ENCODE measurements around the gene RHD. TPM values are rescaled to one million over a fixed set of nuclear protein-coding genes. Genes with fewer than 3 reads are reported as not detected.

Gene RHD
- polyA plus RNA-seq, 1 experiment, result not detected

DNA sequence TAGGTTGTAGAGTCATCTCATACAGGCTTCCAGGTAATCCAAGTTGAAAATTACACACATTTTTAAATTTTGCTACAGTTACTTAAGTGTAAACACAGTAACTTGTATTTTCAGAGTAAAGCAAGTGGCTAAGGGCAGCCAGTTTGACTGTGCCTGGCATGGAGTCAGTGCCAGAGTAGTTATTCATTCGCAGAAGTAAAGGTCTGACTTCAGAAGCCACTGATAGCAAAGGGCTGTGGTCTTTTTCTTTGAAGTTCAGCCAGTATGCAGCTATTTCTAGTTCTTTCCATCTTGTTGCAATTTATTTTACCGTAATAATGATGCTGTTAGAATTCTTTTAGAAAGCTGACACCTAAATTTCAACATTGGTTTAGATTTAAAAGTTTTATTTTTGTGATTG is 75.2 kb downstream of the RHD start:
- TF ChIP-seq, protein P1, sequence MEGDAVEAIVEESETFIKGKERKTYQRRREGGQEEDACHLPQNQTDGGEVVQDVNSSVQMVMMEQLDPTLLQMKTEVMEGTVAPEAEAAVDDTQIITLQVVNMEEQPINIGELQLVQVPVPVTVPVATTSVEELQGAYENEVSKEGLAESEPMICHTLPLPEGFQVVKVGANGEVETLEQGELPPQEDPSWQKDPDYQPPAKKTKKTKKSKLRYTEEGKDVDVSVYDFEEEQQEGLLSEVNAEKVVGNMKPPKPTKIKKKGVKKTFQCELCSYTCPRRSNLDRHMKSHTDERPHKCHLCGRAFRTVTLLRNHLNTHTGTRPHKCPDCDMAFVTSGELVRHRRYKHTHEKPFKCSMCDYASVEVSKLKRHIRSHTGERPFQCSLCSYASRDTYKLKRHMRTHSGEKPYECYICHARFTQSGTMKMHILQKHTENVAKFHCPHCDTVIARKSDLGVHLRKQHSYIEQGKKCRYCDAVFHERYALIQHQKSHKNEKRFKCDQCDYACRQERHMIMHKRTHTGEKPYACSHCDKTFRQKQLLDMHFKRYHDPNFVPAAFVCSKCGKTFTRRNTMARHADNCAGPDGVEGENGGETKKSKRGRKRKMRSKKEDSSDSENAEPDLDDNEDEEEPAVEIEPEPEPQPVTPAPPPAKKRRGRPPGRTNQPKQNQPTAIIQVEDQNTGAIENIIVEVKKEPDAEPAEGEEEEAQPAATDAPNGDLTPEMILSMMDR (IDR thresholded peaks at IDR 0.05; ENCODE audit: low read depth, low read length), result no peak
- CTCF ChIA-PET, result no interaction called here
- POLR2A ChIA-PET, result interaction anchor here (0.8 kb wide), 1 partner anchor 115 kb away, joined by 3 read pairs; the partner anchor contains the start of gene SYF2

GRCh38 chr1:25349606-25350005 is 77.3 kb downstream of the RHD start:
- CTCF ChIA-PET, result no interaction called here
- TF ChIP-seq, protein P1 (IDR thresholded peaks at IDR 0.05; ENCODE audit: low read depth, low read length), result no peak
- POLR2A ChIA-PET, result no interaction called here

More for the DNA sequence above, 75.2 kb downstream of the RHD start:
- Histone ChIP-seq H3K9me3 (ENCODE audit: control insufficient read depth, insufficient read depth, low read length) (no peaks in the 10 kb centered on the region), H3K27ac (ENCODE audit: low read depth, low read length) (no peak overlapping the region), H3K4me3 (ENCODE audit: low read depth, low read length) (no peak overlapping the region), H3K27me3 (ENCODE audit: control insufficient read depth, insufficient read depth, low read length) (no peaks in the 10 kb centered on the region)
- DNase-seq (ENCODE audit: low read depth, low spot score), result no peak

DNA sequence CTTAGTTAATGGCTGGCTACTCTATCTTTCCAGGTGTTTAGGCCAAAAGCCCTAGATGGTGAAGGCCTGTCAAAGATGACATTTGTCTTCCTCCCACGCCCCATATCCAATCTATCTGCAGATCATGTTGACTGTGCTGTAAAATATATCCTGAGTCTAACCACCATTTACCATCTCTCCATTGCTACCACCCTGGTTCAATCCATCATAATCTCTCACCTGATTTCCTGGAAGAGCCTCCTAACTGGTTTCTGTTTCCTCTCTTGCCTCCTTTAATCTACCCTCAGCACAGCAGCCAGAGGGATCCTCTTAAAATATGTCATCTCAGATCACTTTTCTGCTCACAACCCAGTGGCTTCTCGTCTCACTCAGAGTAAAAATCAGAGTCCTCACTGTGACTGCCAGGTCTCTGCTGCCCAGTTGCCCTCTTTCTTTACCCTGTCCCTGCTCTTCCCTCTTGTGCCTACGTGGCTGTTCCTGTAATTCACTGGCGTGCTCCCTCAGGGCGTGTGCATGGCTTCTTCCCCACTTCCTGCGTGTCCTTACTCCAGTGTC is 83.6 kb downstream of the RHD start:
- TF ChIP-seq, protein P1 (IDR thresholded peaks at IDR 0.05; ENCODE audit: low read depth, low read length), result no peak
- CTCF ChIA-PET, result interaction anchor here (1.0 kb wide), 1 partner anchor 165 kb away, joined by 3 read pairs; no protein-coding TSS in a partner anchor
- POLR2A ChIA-PET, result no interaction called here
- H3K27me3 ChIP-seq (ENCODE audit: control insufficient read depth, insufficient read depth, low read length), result no peaks in the 10 kb centered on the region
- no peak overlapping the region for H3K27ac ChIP-seq (ENCODE audit: low read depth, low read length)
- no peak overlapping the region for H3K4me3 ChIP-seq (ENCODE audit: low read depth, low read length)
- no peaks in the 10 kb centered on the region for H3K9me3 ChIP-seq (ENCODE audit: control insufficient read depth, insufficient read depth, low read length)
- no peak for DNase-seq (ENCODE audit: low read depth, low spot score)

More at GRCh38 chr1:25349606-25350005, 77.3 kb downstream of the RHD start:
- H3K27ac ChIP-seq (ENCODE audit: low read depth, low read length), result no peak overlapping the region
- no peak for DNase-seq (ENCODE audit: low read depth, low spot score)
- H3K4me3 ChIP-seq (ENCODE audit: low read depth, low read length), result no peak overlapping the region
- no peaks in the 10 kb centered on the region for H3K9me3 ChIP-seq (ENCODE audit: control insufficient read depth, insufficient read depth, low read length)
- no peaks in the 10 kb centered on the region for H3K27me3 ChIP-seq (ENCODE audit: control insufficient read depth, insufficient read depth, low read length)

GRCh38 chr1:25356441-25356840 is 84.1 kb downstream of the RHD start:
- no peak for DNase-seq (ENCODE audit: low read depth, low spot score)
- Histone ChIP-seq H3K4me3 (ENCODE audit: low read depth, low read length) (no peak overlapping the region), H3K9me3 (ENCODE audit: control insufficient read depth, insufficient read depth, low read length) (no peaks in the 10 kb centered on the region), H3K27me3 (ENCODE audit: control insufficient read depth, insufficient read depth, low read length) (no peaks in the 10 kb centered on the region), H3K27ac (ENCODE audit: low read depth, low read length) (no peak overlapping the region)
- POLR2A ChIA-PET, result no interaction called here
- CTCF ChIA-PET, result no interaction called here
- TF ChIP-seq, protein P1 (IDR thresholded peaks at IDR 0.05; ENCODE audit: low read depth, low read length), result no peak

- no peak overlapping the region for H3K4me3 ChIP-seq (ENCODE audit: low read depth, low read length)
- H3K9me3 ChIP-seq (ENCODE audit: control insufficient read depth, insufficient read depth, low read length), result no peaks in the 10 kb centered on the region
- DNase-seq (ENCODE audit: low read depth, low spot score), result no peak
- TF ChIP-seq, protein P1 (IDR thresholded peaks at IDR 0.05; ENCODE audit: low read depth, low read length), result no peak
- CTCF ChIA-PET, result no interaction called here
- no peak overlapping the region for H3K27ac ChIP-seq (ENCODE audit: low read depth, low read length)
- H3K27me3 ChIP-seq (ENCODE audit: control insufficient read depth, insufficient read depth, low read length), result no peaks in the 10 kb centered on the region
- POLR2A ChIA-PET, result no interaction called here
Measured at GRCh38 chr1:25356848-25357247, 84.5 kb downstream of the RHD start.

Data from AG04450 (cell line).